Measurements from ENCODE around the gene HMX3.
A peak's percentile ranks its signal among the peaks of the same experiment; 100 is the strongest.

Gene HMX3

DNA sequence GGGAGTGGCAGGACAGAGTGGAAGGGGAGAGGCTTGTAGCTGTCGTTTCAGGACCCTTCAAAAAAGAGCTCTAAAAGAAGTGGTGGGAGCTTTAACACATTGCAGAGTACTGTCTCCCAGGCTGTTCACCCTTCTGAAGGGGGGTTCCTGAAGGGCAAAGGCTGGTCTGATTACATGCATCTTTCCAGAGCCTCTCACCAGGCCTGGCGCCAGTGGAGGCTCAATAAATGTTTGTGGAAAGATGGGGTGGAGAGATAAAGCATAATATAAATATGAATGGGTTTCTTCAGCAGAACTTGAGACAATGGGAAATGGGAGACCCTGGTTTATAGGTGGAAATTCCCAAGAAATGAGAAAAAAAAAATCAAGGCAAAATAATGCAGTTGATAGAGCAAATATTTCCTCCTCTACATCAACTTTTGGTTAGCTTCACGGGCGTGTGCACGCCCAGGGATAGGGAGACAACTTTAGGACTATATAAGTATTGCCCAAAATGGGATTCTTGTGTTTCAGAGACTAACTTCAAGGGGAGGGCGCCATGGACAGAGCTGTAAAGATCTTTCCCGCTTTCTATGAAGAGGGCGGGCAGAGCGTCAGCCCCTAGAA lies 17.8 kb downstream of the HMX3 start:
- DNase-seq (ENCODE audit: low read depth) = no peak
- TF ChIP-seq, protein P1, sequence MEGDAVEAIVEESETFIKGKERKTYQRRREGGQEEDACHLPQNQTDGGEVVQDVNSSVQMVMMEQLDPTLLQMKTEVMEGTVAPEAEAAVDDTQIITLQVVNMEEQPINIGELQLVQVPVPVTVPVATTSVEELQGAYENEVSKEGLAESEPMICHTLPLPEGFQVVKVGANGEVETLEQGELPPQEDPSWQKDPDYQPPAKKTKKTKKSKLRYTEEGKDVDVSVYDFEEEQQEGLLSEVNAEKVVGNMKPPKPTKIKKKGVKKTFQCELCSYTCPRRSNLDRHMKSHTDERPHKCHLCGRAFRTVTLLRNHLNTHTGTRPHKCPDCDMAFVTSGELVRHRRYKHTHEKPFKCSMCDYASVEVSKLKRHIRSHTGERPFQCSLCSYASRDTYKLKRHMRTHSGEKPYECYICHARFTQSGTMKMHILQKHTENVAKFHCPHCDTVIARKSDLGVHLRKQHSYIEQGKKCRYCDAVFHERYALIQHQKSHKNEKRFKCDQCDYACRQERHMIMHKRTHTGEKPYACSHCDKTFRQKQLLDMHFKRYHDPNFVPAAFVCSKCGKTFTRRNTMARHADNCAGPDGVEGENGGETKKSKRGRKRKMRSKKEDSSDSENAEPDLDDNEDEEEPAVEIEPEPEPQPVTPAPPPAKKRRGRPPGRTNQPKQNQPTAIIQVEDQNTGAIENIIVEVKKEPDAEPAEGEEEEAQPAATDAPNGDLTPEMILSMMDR (conservative IDR thresholded peaks at IDR 0.05; ENCODE audit: low read depth, low read length) = no peak
- H3K4me3 ChIP-seq (ENCODE audit: low read length) = no peak overlapping the region

DNA sequence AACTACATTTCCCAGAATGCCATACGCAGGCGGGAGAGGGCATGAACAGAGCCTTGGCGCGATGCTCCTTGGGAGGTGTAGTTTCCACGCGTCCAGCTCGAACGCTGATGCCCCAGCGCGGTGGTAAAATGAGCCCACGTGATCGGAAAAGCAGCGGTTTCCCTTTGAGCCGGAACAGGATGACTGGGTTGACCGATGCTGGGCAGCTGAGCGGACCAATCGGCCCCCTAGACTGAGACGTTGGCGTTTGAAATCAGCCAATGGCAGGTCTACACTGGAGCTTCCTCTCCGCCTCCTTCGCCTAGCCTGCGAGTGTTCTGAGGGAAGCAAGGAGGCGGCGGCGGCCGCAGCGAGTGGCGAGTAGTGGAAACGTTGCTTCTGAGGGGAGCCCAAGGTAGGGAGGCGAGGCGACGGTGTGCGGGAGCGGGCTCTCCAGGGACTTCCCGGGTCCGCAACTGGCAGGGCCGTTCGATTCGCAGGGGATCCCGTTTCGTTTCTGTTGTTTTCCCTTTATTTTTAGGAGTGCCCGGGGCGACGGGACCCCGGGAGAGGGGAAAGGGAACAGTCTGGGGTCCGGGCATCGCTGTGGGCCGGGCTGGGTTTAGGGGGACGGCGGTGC lies 18.4 kb downstream of the HMX3 start, which contains the start of gene BUB3:
Gene BUB3 (plus strand): TSS at position 311 of the 619 bp plus-strand sequence. CDS start 516 bp downstream, outside the sequence.
- DNase-seq (ENCODE audit: low read depth) = peak; percentile 99
- TF ChIP-seq, protein P1 (conservative IDR thresholded peaks at IDR 0.05; ENCODE audit: low read depth, low read length) = peak; percentile 16
- peak within 1 kb of the TSS; percentile 98 for H3K4me3 ChIP-seq (ENCODE audit: low read length)

DNA sequence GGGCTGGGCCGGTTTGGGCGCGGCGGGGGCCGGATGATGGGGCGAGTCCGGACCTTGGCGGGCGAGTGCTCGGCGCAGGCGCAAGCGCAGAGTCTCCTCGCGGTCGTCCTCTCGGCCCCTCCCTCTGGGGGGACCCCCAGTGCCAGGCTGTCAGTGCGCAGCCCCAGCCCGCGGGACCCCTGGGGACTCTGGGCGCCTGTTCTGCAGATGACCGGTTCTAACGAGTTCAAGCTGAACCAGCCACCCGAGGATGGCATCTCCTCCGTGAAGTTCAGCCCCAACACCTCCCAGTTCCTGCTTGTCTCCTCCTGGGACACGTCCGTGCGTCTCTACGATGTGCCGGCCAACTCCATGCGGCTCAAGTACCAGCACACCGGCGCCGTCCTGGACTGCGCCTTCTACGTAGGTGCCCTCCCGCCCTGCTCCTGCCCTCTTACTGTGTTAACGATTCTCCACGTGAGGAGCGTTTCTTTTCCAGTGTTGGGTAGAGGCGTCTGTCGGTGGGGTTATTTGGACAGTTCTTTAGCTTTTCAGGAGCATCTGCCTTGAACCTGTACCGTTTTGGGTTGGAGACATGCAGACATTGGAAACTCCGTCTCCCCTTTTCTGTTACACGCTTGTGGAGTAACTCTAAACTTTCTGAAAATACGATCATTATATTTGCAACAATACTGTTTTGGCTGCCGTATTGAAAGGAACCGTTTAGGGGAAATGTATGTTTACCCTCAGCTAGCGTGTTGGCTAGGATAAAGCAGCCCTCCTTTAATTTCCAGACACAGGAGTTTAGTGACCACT lies 19.1 kb downstream of the HMX3 start:
- no peak for DNase-seq (ENCODE audit: low read depth)

DNA sequence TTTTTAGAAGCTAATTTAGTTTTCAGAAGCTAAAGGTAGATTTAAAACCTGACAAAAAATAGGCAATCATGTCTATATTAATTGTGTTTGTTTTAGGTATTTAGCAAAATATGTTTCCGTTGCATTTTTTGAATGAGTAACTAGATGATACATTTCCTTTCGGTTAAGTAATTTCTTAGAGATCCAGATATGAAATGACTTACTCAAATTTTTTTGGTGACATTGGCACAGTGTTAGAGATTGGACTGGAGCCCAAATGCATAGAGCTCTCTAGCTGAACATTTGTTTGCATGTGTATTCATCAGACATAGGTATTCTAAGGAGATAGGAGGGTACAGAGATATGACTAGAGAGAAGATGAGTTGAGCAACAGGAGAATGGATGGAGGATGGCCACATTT lies 20.3 kb downstream of the HMX3 start:
- no peak overlapping the region for H3K4me3 ChIP-seq (ENCODE audit: low read length)
- TF ChIP-seq, protein P1 (conservative IDR thresholded peaks at IDR 0.05; ENCODE audit: low read depth, low read length) = no peak
- DNase-seq (ENCODE audit: low read depth) = no peak

More for the DNA sequence above, 19.1 kb downstream of the HMX3 start:
- TF ChIP-seq, protein P1 (conservative IDR thresholded peaks at IDR 0.05; ENCODE audit: low read depth, low read length) = no peak
- H3K4me3 ChIP-seq (ENCODE audit: low read length) = peak overlapping the region; percentile 98

DNA sequence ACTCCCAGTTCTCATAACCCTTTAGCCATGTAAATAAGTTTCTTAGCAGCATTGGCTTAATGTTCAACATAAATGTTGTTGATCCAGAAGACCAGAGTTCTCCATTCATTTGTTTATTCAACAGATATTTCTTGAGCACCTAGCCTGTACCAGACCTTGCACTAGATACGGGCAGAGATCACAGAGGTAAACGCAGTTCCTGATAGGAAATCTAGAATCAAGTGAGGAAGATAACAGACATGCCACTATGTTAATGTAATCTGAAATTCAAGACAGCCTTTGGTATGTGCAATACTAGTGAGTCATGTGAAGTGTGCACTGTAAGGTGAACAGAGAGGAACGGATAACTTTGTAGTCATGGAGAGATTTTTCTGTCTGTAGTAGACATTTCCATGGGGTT lies 21.4 kb downstream of the HMX3 start:
- no peak overlapping the region for H3K4me3 ChIP-seq (ENCODE audit: low read length)
- no peak for DNase-seq (ENCODE audit: low read depth)
- TF ChIP-seq, protein P1 (conservative IDR thresholded peaks at IDR 0.05; ENCODE audit: low read depth, low read length) = no peak

DNA sequence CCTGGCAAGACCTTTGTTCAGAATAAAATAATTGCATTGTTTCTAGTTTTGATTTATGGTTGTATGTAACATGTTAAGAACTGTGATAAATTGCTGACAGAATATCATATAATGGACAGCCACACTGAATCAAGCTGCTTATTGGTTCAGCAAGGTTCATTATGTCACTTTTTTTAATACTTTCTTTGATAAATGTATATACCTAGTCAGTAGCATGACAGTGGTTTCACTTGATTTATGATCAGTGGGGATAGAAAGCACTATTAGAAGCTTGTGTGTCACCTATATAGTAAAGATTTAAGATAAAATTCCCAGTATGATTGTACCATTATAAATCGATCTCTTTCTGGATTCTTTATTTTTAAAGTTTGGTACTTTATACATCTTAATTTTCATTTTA lies 22.9 kb downstream of the HMX3 start:
- no peak for DNase-seq (ENCODE audit: low read depth)
- TF ChIP-seq, protein P1 (conservative IDR thresholded peaks at IDR 0.05; ENCODE audit: low read depth, low read length) = no peak
- H3K4me3 ChIP-seq (ENCODE audit: low read length) = no peak overlapping the region

All from retinal pigment epithelial cell (primary cell).